ENCODE measurements around the gene THRSP.

GRCh38 chr11:78111298-78111697 lies 47.6 kb downstream of the THRSP start:
- no peak for TF ChIP-seq CTCF (IDR thresholded peaks at IDR 0.05)
- no peak for TF ChIP-seq EZH2 (IDR thresholded peaks at IDR 0.05; ENCODE audit: borderline replicate concordance, insufficient read depth, low read depth, low read length, poor library complexity, severe bottlenecking)
